Adrenal gland (tissue), 12 donors: ENCODE data around the gene RALGDS. TPM values are rescaled to one million over a fixed set of nuclear protein-coding genes. Genes with fewer than 3 reads are reported as not detected.

Source experiments
- DNase-seq, 7 donors: peaks; one replicate each; pipeline ENCODE4 v3.0.0-alpha.2; 2019 to 2020
- H3K27ac ChIP-seq, 5 donors: fragments of 200-600 bp; sonication (generic) in 4 of 5; 1 replicate in 3 of 5; 2 replicates in 2 of 5; pipeline versions ENCODE4 v1.5.1 to v1.8.0; 2016 to 2020; ENCODE audit warnings: mild to moderate bottlenecking in 1 of 5
- H3K27me3 ChIP-seq: fragments of 200-600 bp; 2 replicates; pipeline ENCODE4 v1.8.0; 2021
- H3K36me3 ChIP-seq, 2 donors: fragments of 200-600 bp; replicated peaks in 1 of 2; 1 replicate in 1 of 2; 2 replicates in 1 of 2; pipeline versions ENCODE4 v1.5.1 to v1.8.0; 2018 to 2022
- H3K4me1 ChIP-seq, 2 donors: fragments of 200-600 bp; replicated peaks in 1 of 2; 1 replicate in 1 of 2; 2 replicates in 1 of 2; pipeline versions ENCODE4 v1.5.1 to v1.8.0; 2018 to 2021
- H3K4me3 ChIP-seq, 4 donors: fragments of 200-600 bp; sonication (generic) in 3 of 4; one replicate each; pipeline ENCODE4 v1.5.1; 2016 to 2018
- H3K9me3 ChIP-seq, 3 donors: fragments of 200-600 bp; sonication (generic) in 1 of 3; replicated peaks in 1 of 3; 1 replicate in 2 of 3; 2 replicates in 1 of 3; pipeline versions ENCODE4 v1.5.1 to v1.8.0; 2016 to 2021
- POLR2A ChIP-seq, 2 donors: fragments of 450-650 bp; IDR thresholded peaks; one replicate each; pipeline ENCODE4 v1.6.1; 2017; ENCODE audit warnings: antibody characterized with exemption in 2 of 2, mild to moderate bottlenecking in 2 of 2, moderate library complexity in 1 of 2
- WGBS, 4 donors: extraction: QIAGEN DNeasy Blood & Tissue Kit in 2 of 4; methylation state at CpG; one replicate each; pipeline versions ENCODE4 v1.1.5 to v1.1.7; 2013 to 2017; 5-methylcytosine and 5-hydroxymethylcytosine counted together
- intact Hi-C, 2 donors: fragments of 100-400 bp; cut with DNase I; formaldehyde crosslinking; loops; one replicate each; pipeline versions ENCODE4 v1.14.1 to v1.15.0; 2022 to 2023
- polyA plus RNA-seq, 3 donors: library from polyadenylated mRNA; stranded (reverse); fragments of 200-250 nt in 2 of 3; fragments of 350-450 nt in 1 of 3; fragmentation: Illumina TruSeq in 1 of 3; extraction: RNeasy Lipid Tissue Mini Kit (QIAGEN cat#74804) in 1 of 3; gene quantifications; one replicate each; pipeline ENCODE4 v1.2.3, GENCODE V29; 2013 to 2014
- total RNA-seq, 9 donors: library from RNA; depleted of rRNA in 4 of 9; stranded (reverse); fragments of >200 nt in 4 of 9; fragments of 120-200 nt in 1 of 9; fragmentation: NEBNext Ultra II Directional in 1 of 9; extraction: Animal tissue kit (Norgen Biotek cat#: 25700) in 1 of 9; gene quantifications; one replicate each; pipeline versions ENCODE4 v1.1.0 to v1.2.4, GENCODE V29; 2013 to 2023
- TF ChIP-seq, protein P1 (sequence below), 6 experiments: fragments of 450-650 bp in 4 of 6; fragments of 200-600 bp in 2 of 6; sonication (generic) in 1 of 6; IDR thresholded peaks; 1 replicate in 5 of 6; 2 replicates in 1 of 6; pipeline versions ENCODE4 v1.5.1 to v1.8.0; 2016 to 2021; ENCODE audit warnings: antibody characterized with exemption in 6 of 6, mild to moderate bottlenecking in 2 of 6, moderate library complexity in 1 of 6
- donor health status: healthy with polysubstance abuse.
- donor health status: Bipolar disorder and iron deficiency.
- donor health status: DM: yes; HTN: yes; CAD: no.
- donor health status: DM: no; HTN: no; CAD: no.
- donor health status: DM: no; HTN: no; CAD: no.
- donor health status: DM: yes; HTN: yes; CAD: no.

The RALGDS gene
- total and polyA plus RNA-seq, 12 donors = 21.3 to 170 (median 67.5) TPM

DNA sequence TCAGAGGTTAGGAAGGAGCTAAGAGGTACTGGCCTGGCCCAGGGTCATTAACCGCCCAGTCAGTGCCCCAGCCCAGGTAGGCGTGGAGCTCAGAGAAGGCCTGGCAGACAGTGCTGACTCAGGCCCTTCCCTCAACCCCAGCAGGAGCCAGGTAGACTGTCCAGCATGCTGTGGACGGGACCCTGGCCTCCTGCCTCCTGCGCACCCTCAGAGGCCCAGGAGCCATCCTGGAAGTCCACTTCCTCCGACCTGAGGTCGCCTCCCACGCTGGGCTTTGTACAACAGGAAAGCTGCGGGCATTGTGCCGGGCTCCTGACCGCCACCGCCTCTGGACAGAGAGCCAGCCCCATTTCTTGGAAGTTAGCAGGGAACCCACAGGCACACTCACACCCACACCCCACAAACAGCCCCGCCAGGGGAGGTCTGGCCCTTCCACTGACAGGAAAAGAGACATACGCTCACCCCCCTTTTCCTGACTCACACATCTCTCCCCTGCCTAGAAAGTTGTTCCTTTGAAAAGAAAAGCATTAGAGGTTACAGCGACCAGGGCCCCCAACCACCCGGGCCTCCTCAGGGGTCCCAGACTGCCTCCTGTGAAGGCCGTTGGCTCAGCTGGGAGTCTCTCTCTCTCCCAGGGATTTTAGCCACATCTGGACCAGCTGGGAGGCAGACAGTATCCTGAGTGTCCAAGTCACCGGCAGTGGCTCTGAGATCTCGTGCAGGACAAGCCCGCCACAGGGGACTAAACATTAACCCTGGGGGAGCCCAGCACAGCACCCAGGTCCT, 7.7 kb downstream of the RALGDS start:
- Histone ChIP-seq H3K4me1 (peaks cover 56 to 66% of the 10 kb centered on the region in 2 donors), H3K36me3 (peaks cover 0 to 36% of the 10 kb centered on the region in 2 donors), H3K9me3 (no peaks in the 10 kb centered on the region), H3K27me3 (no peaks in the 10 kb centered on the region), H3K27ac (peak overlapping the region; percentile 71 to 96 (median 85)), H3K4me3 (peak overlapping the region in 1 of 4 donors; percentile 9)
- 36 to 47% (median 38%) methylated on average over 2 to 19 of the region's 19 CpGs for WGBS, 4 donors
- intact Hi-C loops = no loop called here
- TF ChIP-seq, protein P1, sequence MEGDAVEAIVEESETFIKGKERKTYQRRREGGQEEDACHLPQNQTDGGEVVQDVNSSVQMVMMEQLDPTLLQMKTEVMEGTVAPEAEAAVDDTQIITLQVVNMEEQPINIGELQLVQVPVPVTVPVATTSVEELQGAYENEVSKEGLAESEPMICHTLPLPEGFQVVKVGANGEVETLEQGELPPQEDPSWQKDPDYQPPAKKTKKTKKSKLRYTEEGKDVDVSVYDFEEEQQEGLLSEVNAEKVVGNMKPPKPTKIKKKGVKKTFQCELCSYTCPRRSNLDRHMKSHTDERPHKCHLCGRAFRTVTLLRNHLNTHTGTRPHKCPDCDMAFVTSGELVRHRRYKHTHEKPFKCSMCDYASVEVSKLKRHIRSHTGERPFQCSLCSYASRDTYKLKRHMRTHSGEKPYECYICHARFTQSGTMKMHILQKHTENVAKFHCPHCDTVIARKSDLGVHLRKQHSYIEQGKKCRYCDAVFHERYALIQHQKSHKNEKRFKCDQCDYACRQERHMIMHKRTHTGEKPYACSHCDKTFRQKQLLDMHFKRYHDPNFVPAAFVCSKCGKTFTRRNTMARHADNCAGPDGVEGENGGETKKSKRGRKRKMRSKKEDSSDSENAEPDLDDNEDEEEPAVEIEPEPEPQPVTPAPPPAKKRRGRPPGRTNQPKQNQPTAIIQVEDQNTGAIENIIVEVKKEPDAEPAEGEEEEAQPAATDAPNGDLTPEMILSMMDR (IDR thresholded peaks at IDR 0.05) = no peak
- TF ChIP-seq POLR2A (IDR thresholded peaks at IDR 0.05) = no peak
- peak; percentile 63 to 84 (median 73) for DNase-seq

DNA sequence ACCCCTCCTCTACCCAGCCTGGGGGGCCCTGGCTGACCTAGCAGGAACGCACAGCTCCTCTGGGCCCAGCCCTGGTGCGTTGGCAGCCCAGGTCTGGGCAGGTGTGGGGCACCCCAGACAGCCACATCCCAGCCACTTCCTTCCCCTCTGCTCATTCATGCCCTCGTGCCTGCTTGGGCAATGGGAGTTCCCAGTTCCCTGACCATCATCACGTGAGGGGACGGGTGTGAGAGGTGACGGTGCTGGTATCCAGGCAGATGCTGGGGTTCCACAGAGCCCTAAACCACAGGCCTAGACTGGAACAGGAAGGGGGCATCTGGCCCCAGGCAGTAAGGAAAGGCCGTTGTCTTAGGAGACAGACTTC, 8.4 kb downstream of the RALGDS start:
- intact Hi-C loops = no loop called here
- Histone ChIP-seq H3K36me3 (peaks cover 0 to 43% of the 10 kb centered on the region in 2 donors), H3K4me1 (peaks cover 50 to 59% of the 10 kb centered on the region in 2 donors), H3K9me3 (no peaks in the 10 kb centered on the region), H3K27me3 (no peaks in the 10 kb centered on the region), H3K4me3 (no peak overlapping the region), H3K27ac (peak overlapping the region; percentile 65 to 96 (median 85))
- TF ChIP-seq, protein P1 (IDR thresholded peaks at IDR 0.05) = no peak
- no peak for TF ChIP-seq POLR2A (IDR thresholded peaks at IDR 0.05)
- 57 to 72% (median 71%) methylated on average over 6 to 7 of the region's 7 CpGs; no CpG with 5 or more reads in 1 of the 4 donors for WGBS, 4 donors
- DNase-seq = peak in 6 of 7 donors; percentile 66 to 88 (median 76)

DNA sequence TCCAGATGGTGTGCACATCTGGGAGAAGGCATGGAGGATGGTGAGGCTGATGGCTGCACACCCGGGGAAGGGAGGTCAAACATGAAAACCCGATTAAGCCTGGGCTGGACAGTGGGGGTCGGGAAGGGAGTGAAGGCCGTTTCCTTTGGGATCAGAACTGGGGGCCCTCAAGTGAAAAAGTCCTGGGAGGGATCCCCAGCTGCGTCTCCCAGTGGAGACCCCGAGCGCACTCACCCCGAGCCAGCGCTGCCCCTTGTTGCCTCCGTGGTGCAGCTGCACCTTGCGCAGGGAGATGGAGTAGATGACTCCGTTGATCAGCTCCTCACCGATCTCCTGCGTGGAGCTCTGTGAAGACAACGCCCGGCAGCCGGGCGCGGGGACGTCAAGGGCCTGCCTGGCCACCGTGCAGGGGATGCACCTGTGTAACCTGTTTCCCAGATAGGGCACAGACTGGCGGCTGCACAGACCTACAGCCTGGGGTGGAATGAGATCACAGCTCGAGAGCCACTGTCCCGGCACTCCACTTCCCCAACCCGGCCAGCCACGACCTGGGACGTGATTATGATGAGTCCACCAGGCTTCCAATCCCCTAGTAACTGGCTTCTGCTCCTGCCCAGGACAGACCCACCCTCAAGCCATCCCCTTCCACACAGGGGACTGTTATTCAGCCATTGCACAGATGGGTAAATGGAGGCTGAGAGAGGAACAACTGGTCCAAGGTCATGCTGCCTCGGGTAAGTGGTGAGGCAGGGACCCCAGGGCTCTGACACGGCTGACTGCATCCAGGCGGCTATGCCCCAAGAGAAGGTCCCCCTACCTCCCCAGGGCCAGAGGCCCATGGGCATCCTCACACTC, 9.0 kb downstream of the RALGDS start:
- TF ChIP-seq, protein P1 (IDR thresholded peaks at IDR 0.05) = no peak
- no peak for TF ChIP-seq POLR2A (IDR thresholded peaks at IDR 0.05)
- peaks cover 0 to 49% of the 10 kb centered on the region in 2 donors for H3K36me3 ChIP-seq
- peak overlapping the region; percentile 65 to 96 (median 85) for H3K27ac ChIP-seq
- no peaks in the 10 kb centered on the region for H3K27me3 ChIP-seq
- 82 to 91% (median 84%) methylated on average over 12 to 30 of the region's 30 CpGs for WGBS, 4 donors
- no peak overlapping the region for H3K4me3 ChIP-seq
- peak in 2 of 7 donors; percentile 17 for DNase-seq
- no peaks in the 10 kb centered on the region for H3K9me3 ChIP-seq
- intact Hi-C loops = loop anchor here in 1 of 2 donors (2.0 kb wide), 1 partner anchor 33 kb away; no protein-coding TSS in a partner anchor
- peaks cover 44 to 53% of the 10 kb centered on the region in 2 donors for H3K4me1 ChIP-seq
